Measurements from ENCODE around the gene BTN2A1.

- TF ChIP-seq REST (IDR thresholded peaks at IDR 0.05; ENCODE audit: low read depth) = no peak
- no peak for TF ChIP-seq EP300 (IDR thresholded peaks at IDR 0.05; ENCODE audit: borderline replicate concordance)
- no peak for TF ChIP-seq TEAD4 (IDR thresholded peaks at IDR 0.05)
- TF ChIP-seq NFIC (IDR thresholded peaks at IDR 0.05) = no peak
- TF ChIP-seq CREB1 (IDR thresholded peaks at IDR 0.05; ENCODE audit: low read depth) = no peak
- no peak for TF ChIP-seq MAX (IDR thresholded peaks at IDR 0.05)
- TF ChIP-seq TCF12 (IDR thresholded peaks at IDR 0.05; ENCODE audit: low read depth) = no peak
- TF ChIP-seq FOXM1 (IDR thresholded peaks at IDR 0.05; ENCODE audit: borderline replicate concordance, low read depth) = no peak
- no peak for TF ChIP-seq EGR1 (IDR thresholded peaks at IDR 0.05)
- TF ChIP-seq ZBTB7A (IDR thresholded peaks at IDR 0.05; ENCODE audit: low read depth) = no peak
- TF ChIP-seq RAD21 (IDR thresholded peaks at IDR 0.05; ENCODE audit: low read depth) = no peak
- no peak for TF ChIP-seq TAF1 (IDR thresholded peaks at IDR 0.05; ENCODE audit: low read depth)
- TF ChIP-seq CEBPB (IDR thresholded peaks at IDR 0.05) = no peak
These were observed 6.8 kb downstream of the BTN2A1 start for GRCh38 chr6:26464416-26465131.
